K562 (cell line): ENCODE data around the gene STK32C. TPM values are rescaled to one million over a fixed set of nuclear protein-coding genes. Genes with fewer than 3 reads are reported as not detected.

Experiments
- ATAC-seq: fragments of 200-7000 bp; cut with Tn5 transposase; 3 replicates; pipeline ENCODE4 v1.9.1; 2020; ENCODE audit warnings: moderate library complexity
- BruUV-seq: library from RNA; stranded (reverse); fragments of 400-500 nt; replicated peaks from 2 replicates; lab custom pipeline; 2021; lab: Mats Ljungman, UMichigan
- CTCF ChIA-PET: fragments of 300-600 bp; formaldehyde crosslinking; extraction: SDS; loops from one replicate; lab custom pipeline; 2021; ENCODE audit warnings: low intra/inter-chr PET ratio; lab: Yijun Ruan, JAX
- POLR2A ChIA-PET: fragments of 300-600, 350-650 bp; sonication (Branson Sonifier 250); formaldehyde crosslinking; extraction: SDS; loops from one replicate; lab custom pipeline; 2021; ENCODE audit warnings: antibody characterized with exemption, inconsistent platforms; lab: Yijun Ruan, JAX
- DNase-seq, 4 experiments: peaks; one replicate each; pipeline versions ENCODE4 v3.0.0 to v3.0.0-alpha.2; 2011 to 2018; ENCODE audit warnings: low spot score in 3 of 4, mixed read lengths in 3 of 4; ENCODE audit errors: extremely low read depth in 1 of 4
- FAIRE-seq: peaks from 2 replicates; lab custom pipeline; 2011; peaks lifted over from hg19 to GRCh38; lab: Jason Lieb, UNC
- H2AFZ ChIP-seq: 2 replicates; pipeline ENCODE4 v1.6.0; 2011; ENCODE audit warnings: low read depth, low read length, control low read depth, inconsistent platforms
- H3K27ac ChIP-seq: fragments of 200-600 bp; 3 replicates; pipeline ENCODE4 v1.8.0; 2011; ENCODE audit warnings: low read depth, mild to moderate bottlenecking, control low read depth, inconsistent platforms, low read length, moderate library complexity, mixed read lengths; ENCODE audit errors: extremely low read depth
- H3K27me3 ChIP-seq, 2 experiments: fragments of 300-600 bp in 1 of 2; 2 replicates in 1 of 2; 3 replicates in 1 of 2; pipeline versions ENCODE4 v1.6.0 to v1.8.0; 2011; ENCODE audit warnings: inconsistent platforms in 2 of 2, low read length in 2 of 2, mild to moderate bottlenecking in 1 of 2, mixed read lengths in 1 of 2, moderate library complexity in 1 of 2; ENCODE audit not compliant: control insufficient read depth in 2 of 2, insufficient read depth in 2 of 2
- H3K36me3 ChIP-seq: fragments of 300-600 bp; 3 replicates; pipeline ENCODE4 v1.8.0; 2011; ENCODE audit warnings: mild to moderate bottlenecking, low read length, inconsistent platforms; ENCODE audit not compliant: control insufficient read depth, insufficient read depth
- H3K4me1 ChIP-seq, 2 experiments: fragments of 200-600 bp in 1 of 2; replicated peaks in 1 of 2; 2 replicates in 1 of 2; 3 replicates in 1 of 2; pipeline versions ENCODE4 v1.5.1 to v1.8.0; 2011; ENCODE audit warnings: inconsistent platforms in 2 of 2, low read length in 2 of 2, mild to moderate bottlenecking in 1 of 2, mixed read lengths in 1 of 2, moderate library complexity in 1 of 2; ENCODE audit not compliant: control insufficient read depth in 2 of 2, insufficient read depth in 2 of 2
- H3K4me2 ChIP-seq: 2 replicates; pipeline ENCODE4 v1.6.1; 2011; ENCODE audit warnings: low read length, control low read depth, inconsistent platforms, mixed read lengths; ENCODE audit not compliant: insufficient read depth
- H3K4me3 ChIP-seq: fragments of 200-600 bp; sonication (generic), shearing (Covaris generic); 2 replicates; pipeline ENCODE4 v1.5.1; 2016; ENCODE audit warnings: control low read depth, inconsistent platforms
- H3K79me2 ChIP-seq: fragments of 200-600 bp; 3 replicates; pipeline ENCODE4 v1.8.0; 2011; ENCODE audit warnings: low read length, inconsistent platforms; ENCODE audit not compliant: control insufficient read depth, insufficient read depth
- H3K9ac ChIP-seq, 2 experiments: 2 replicates each; pipeline versions ENCODE4 v1.6.0 to v1.6.1; 2011; ENCODE audit warnings: low read depth in 2 of 2, low read length in 2 of 2, control low read depth in 1 of 2, inconsistent platforms in 1 of 2, mild to moderate bottlenecking in 1 of 2, mixed read lengths in 1 of 2; ENCODE audit not compliant: insufficient read depth in 1 of 2
- H3K9me1 ChIP-seq: one replicate; pipeline ENCODE4 v1.6.0; 2011; ENCODE audit warnings: inconsistent platforms, mild to moderate bottlenecking, low read length, moderate library complexity; ENCODE audit not compliant: control insufficient read depth, insufficient read depth
- H3K9me3 ChIP-seq: replicated peaks from 2 replicates; pipeline ENCODE4 v1.5.1; 2011; ENCODE audit warnings: low read depth, low read length, inconsistent platforms; ENCODE audit not compliant: control insufficient read depth, insufficient read depth
- H4K20me1 ChIP-seq: replicated peaks from 2 replicates; pipeline ENCODE4 v1.6.1; 2011; ENCODE audit warnings: low read length, inconsistent platforms, mixed read lengths; ENCODE audit not compliant: control insufficient read depth, insufficient read depth
- CBFA2T3 ChIP-seq: fragments of 450-650 bp; IDR thresholded peaks from 2 replicates; pipeline ENCODE4 v1.6.1; 2017
- CBX5 ChIP-seq: IDR thresholded peaks from 2 replicates; pipeline ENCODE4 v1.6.1; 2014; ENCODE audit warnings: low read depth, borderline replicate concordance
- ELF2 ChIP-seq: fragments of 250-450 bp; sonication (Bioruptor Pico); IDR thresholded peaks from 2 replicates; pipeline ENCODE4 v1.5.0; 2021; ENCODE audit warnings: mild to moderate bottlenecking
- ETS1 ChIP-seq: conservative IDR thresholded peaks from 2 replicates; pipeline ENCODE4 v1.6.1; 2011; ENCODE audit warnings: low read depth, mild to moderate bottlenecking, low read length; ENCODE audit not compliant: control insufficient read depth
- FOS ChIP-seq: IDR thresholded peaks from 3 replicates; pipeline ENCODE4 v1.6.1; 2011; ENCODE audit not compliant: insufficient read length; ENCODE audit errors: extremely low read depth
- POU5F1 ChIP-seq: fragments of 150-350 bp; IDR thresholded peaks from 2 replicates; pipeline ENCODE4 v1.6.1; 2014; ENCODE audit warnings: borderline replicate concordance, low read length, low read depth, mild to moderate bottlenecking; ENCODE audit not compliant: partially characterized antibody
- SNRNP70 ChIP-seq: fragments of 200-400 bp; formaldehyde crosslinking; optimal IDR thresholded peaks from 2 replicates; pipeline ENCODE3; 2017; ENCODE audit warnings: low read depth, low read length
- SREBF1 ChIP-seq: fragments of 150-350 bp; IDR thresholded peaks from 2 replicates; pipeline ENCODE4 v1.6.1; 2014; ENCODE audit warnings: antibody characterized with exemption, low read depth, low read length, borderline replicate concordance
- TAF1 ChIP-seq: IDR thresholded peaks from 2 replicates; pipeline ENCODE4 v1.6.1; 2011; ENCODE audit warnings: mild to moderate bottlenecking, low read length, moderate library complexity; ENCODE audit not compliant: insufficient read depth, control insufficient read depth, severe bottlenecking; ENCODE audit errors: extremely low read depth
- ZBTB12 ChIP-seq: fragments of 250-450 bp; sonication (Bioruptor Pico); IDR thresholded peaks from 2 replicates; pipeline ENCODE4 v1.4.0; 2020
- ZFP30 ChIP-seq: fragments of 250-450 bp; sonication (Bioruptor Pico); IDR thresholded peaks from 2 replicates; pipeline ENCODE4 v1.8.0; 2022; ENCODE audit warnings: moderate library complexity, mild to moderate bottlenecking, inconsistent platforms, borderline replicate concordance
- ZNF212 ChIP-seq: fragments of 450-650 bp; formaldehyde crosslinking; IDR thresholded peaks from 2 replicates; pipeline ENCODE4 v1.4.0; 2020; ENCODE audit warnings: mild to moderate bottlenecking
- ZNF583 ChIP-seq: fragments of 250-450 bp; sonication (Bioruptor Pico); IDR thresholded peaks from 2 replicates; pipeline ENCODE4 v1.4.0; 2020
- WGBS: fragments of 100-300 bp; shearing (Covaris generic); methylation state at CpG from one replicate; pipeline ENCODE4 v1.1.6; 2016; ENCODE audit warnings: low coverage, mixed read lengths; ENCODE audit not compliant: insufficient coverage; ENCODE audit errors: missing lambda C conversion rate; 5-methylcytosine and 5-hydroxymethylcytosine counted together
- in situ Hi-C: fragments of 300-500 bp; cut with MboI; formaldehyde crosslinking; loops from 4 replicates; pipeline ENCODE4 v1.15.0; 2018; ENCODE audit warnings: inconsistent platforms, mixed read lengths
- intact Hi-C: fragments of 100-400 bp; cut with micrococcal nuclease; formaldehyde crosslinking; loops from 2 replicates; pipeline ENCODE4 v1.14.2; 2022
- polyA plus RNA-seq, 8 experiments: library from polyadenylated mRNA; depleted of rRNA in 4 of 8; stranded (reverse) in 5 of 8; unstranded in 3 of 8; fragments of >200 nt; fragmentation: Nextera tagmentation in 2 of 8; fragmentation: Illumina TruSeq in 1 of 8; extraction: Ambion mirVana in 2 of 8; extraction: Trizol in 1 of 8; gene quantifications; 2 replicates each; pipeline versions ENCODE4 v1.2.1 to v1.2.3, GENCODE V29; 2011 to 2014; ENCODE audit warnings: inconsistent platforms in 1 of 8, missing spikeins in 1 of 8
- total RNA-seq, 7 experiments: library from RNA; depleted of rRNA in 6 of 7; stranded (reverse); fragments of >200 nt in 6 of 7; fragmentation: Illumina TruSeq in 2 of 7; extraction: Trizol in 2 of 7; gene quantifications; 2 replicates each; pipeline versions ENCODE4 v1.2.1 to v1.2.3, GENCODE V29; 2011 to 2021; ENCODE audit warnings: low replicate concordance in 1 of 7

STK32C gene
- total and polyA plus RNA-seq, 9 of the 15 experiments (the other 6 are each of a cell fraction or from before 2014, with no cell fraction given) = 1.5 to 20.9 (median 6.5) TPM

- FAIRE-seq (no peak), DNase-seq (no peak), ATAC-seq (no peak)
- H3K27me3 ChIP-seq = peaks cover 16 to 28% of the 10 kb centered on the region in 2 experiments
- no peak overlapping the region for H3K4me3 ChIP-seq
- ChIA-PET POLR2A (no interaction called here), CTCF (no interaction called here)
- peaks cover 10 to 43% of the 10 kb centered on the region in 2 experiments for H3K4me1 ChIP-seq
- no peaks in the 10 kb centered on the region for H3K9me1 ChIP-seq
- no peak overlapping the region for H3K4me2 ChIP-seq
- H3K27ac ChIP-seq = no peak overlapping the region
- in situ Hi-C loops = no loop called here
- H3K36me3 ChIP-seq = no peaks in the 10 kb centered on the region
- no peaks in the 10 kb centered on the region for H3K79me2 ChIP-seq
- no peak overlapping the region for H3K9ac ChIP-seq
- BruUV-seq = no TSS peak
- intact Hi-C loops = no loop called here
- no peaks in the 10 kb centered on the region for H4K20me1 ChIP-seq
- TF ChIP-seq CBX5 (no peak), ETS1 (no peak), ELF2 (CRISPR knock-in tag) (no peak), CBFA2T3 (no peak), SNRNP70 (no peak), ZNF583 (CRISPR knock-in tag) (no peak), ZBTB12 (no peak), POU5F1 (no peak), FOS (no peak), SREBF1 (no peak), ZFP30 (CRISPR knock-in tag) (no peak), ZNF212 (CRISPR knock-in tag) (no peak), TAF1 (no peak)
- WGBS = 45% methylated on average over 11 of the region's 12 CpGs
- no peaks in the 10 kb centered on the region; the same call in 1 of the 2 replicates for H3K9me3 ChIP-seq
- no peak overlapping the region for H2AFZ ChIP-seq
Observed at GRCh38 chr10:132309471-132309865, 1.7 kb upstream of the STK32C start.
